HCT116 (cell line): ENCODE results near the gene RRM1.

ENCODE experiments used
- EGR1 ChIP-seq: IDR thresholded peaks from 2 replicates; pipeline ENCODE4 v1.6.1; 2012; ENCODE audit warnings: low read depth
- ELF1 ChIP-seq: IDR thresholded peaks from 2 replicates; pipeline ENCODE4 v1.6.1; 2012; ENCODE audit warnings: low read depth, borderline replicate concordance
- EZH2 ChIP-seq: fragments of 200-600 bp; sonication (generic); IDR thresholded peaks from 2 replicates; pipeline ENCODE4 v1.6.1; 2017; ENCODE audit warnings: antibody characterized with exemption, mixed run types
- POLR2A ChIP-seq: IDR thresholded peaks from 2 replicates; pipeline ENCODE4 v1.7.0; 2011; ENCODE audit warnings: borderline replicate concordance; ENCODE audit not compliant: insufficient read depth, insufficient read length; ENCODE audit errors: extremely low read depth

DNA sequence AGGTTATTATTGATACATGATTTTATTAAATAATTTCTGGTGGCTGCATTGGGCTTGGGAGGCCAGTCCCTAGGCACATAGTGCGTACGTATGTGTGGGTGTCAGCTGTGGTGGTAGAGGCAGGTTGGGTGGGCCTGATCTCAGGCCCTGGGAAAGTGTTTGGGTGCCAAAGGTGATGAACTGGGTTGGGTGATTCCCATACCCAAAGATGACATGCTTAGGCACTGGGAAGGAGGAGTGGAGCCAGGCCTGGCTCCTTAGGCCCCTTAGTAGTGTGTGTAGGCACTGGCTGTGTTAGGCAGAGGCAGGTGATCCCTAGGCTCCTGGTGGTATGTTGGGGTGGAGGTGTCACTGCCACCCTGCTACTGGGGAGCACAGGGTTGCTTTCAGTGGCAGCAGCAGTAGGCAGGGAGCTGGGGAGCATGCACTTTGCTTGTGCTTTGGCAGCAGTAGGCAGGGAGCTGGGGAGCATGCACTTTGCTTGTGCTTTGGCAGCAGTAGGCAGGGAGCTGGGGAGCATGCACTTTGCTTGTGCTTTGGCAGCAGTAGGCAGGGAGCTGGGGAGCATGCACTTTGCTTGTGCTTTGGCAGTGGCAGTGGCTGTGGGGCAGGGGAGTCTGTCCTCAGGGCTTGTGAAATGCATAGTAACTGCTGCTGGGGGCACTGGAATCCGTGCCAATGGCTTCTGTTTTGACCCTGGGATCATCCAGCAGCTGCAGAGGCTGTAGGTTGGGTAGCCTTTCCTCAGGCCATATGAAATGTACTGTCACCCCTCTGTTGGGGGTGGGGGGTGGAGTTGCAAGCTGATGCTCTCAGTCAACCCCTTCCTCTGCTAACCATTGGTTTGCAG, 84.4 kb downstream of the RRM1 start:
- TF ChIP-seq EGR1 (no peak), POLR2A (no peak), EZH2 (no peak), ELF1 (no peak)
